Liver (tissue), 9 donors: ENCODE data around the gene KCNQ1. TPM values are rescaled to one million over a fixed set of nuclear protein-coding genes. Genes with fewer than 3 reads are reported as not detected.

Source experiments
- DNase-seq: peaks from one replicate; pipeline ENCODE4 v3.0.0-alpha.2; 2017; ENCODE audit warnings: low spot score
- H3K27ac ChIP-seq, 2 donors: one replicate each; pipeline ENCODE4 v1.7.0; 2013; ENCODE audit warnings: inconsistent platforms in 2 of 2, low read length in 2 of 2, control low read depth in 1 of 2, low read depth in 1 of 2, mild to moderate bottlenecking in 1 of 2
- H3K27me3 ChIP-seq, 4 donors: one replicate each; pipeline versions ENCODE4 v1.6.1 to v1.7.0; 2013; ENCODE audit warnings: low read length in 3 of 4, inconsistent platforms in 1 of 4, mild to moderate bottlenecking in 1 of 4, moderate library complexity in 1 of 4; ENCODE audit not compliant: control insufficient read depth in 4 of 4, insufficient read depth in 4 of 4
- H3K36me3 ChIP-seq, 4 donors: one replicate each; pipeline versions ENCODE4 v1.6.1 to v1.7.0; 2013; ENCODE audit warnings: low read length in 3 of 4, mild to moderate bottlenecking in 3 of 4, low read depth in 1 of 4, moderate library complexity in 1 of 4; ENCODE audit not compliant: control insufficient read depth in 4 of 4, insufficient read depth in 3 of 4
- H3K4me1 ChIP-seq, 4 donors: one replicate each; pipeline versions ENCODE4 v1.6.1 to v1.7.0; 2013; ENCODE audit warnings: low read length in 3 of 4, mild to moderate bottlenecking in 3 of 4, moderate library complexity in 1 of 4; ENCODE audit not compliant: control insufficient read depth in 4 of 4, insufficient read depth in 4 of 4
- H3K4me3 ChIP-seq, 3 donors: one replicate each; pipeline versions ENCODE4 v1.6.1 to v1.7.0; 2013; ENCODE audit warnings: low read length in 3 of 3, control low read depth in 1 of 3, low read depth in 1 of 3, mild to moderate bottlenecking in 1 of 3
- H3K9ac ChIP-seq, 2 donors: one replicate each; pipeline ENCODE4 v1.7.0; 2013; ENCODE audit warnings: low read length in 2 of 2, mild to moderate bottlenecking in 2 of 2, moderate library complexity in 2 of 2, control low read depth in 1 of 2, low read depth in 1 of 2
- H3K9me3 ChIP-seq, 4 donors: one replicate each; pipeline versions ENCODE4 v1.6.1 to v1.7.0; 2013; ENCODE audit warnings: low read length in 3 of 4; ENCODE audit not compliant: control insufficient read depth in 4 of 4
- EGR1 ChIP-seq, 2 donors: IDR thresholded peaks; 2 replicates each; pipeline ENCODE4 v1.6.1; 2016 to 2018; ENCODE audit warnings: antibody characterized with exemption in 2 of 2, low read depth in 2 of 2
- FOXA1 ChIP-seq: IDR thresholded peaks from 2 replicates; pipeline ENCODE4 v1.6.1; 2016; ENCODE audit warnings: antibody characterized with exemption
- FOXA2 ChIP-seq: IDR thresholded peaks from 2 replicates; pipeline ENCODE4 v1.6.1; 2016; ENCODE audit warnings: antibody characterized with exemption
- GABPA ChIP-seq, 2 donors: IDR thresholded peaks in 1 of 2; conservative IDR thresholded peaks in 1 of 2; 2 replicates each; pipeline ENCODE4 v1.6.1; 2016; ENCODE audit warnings: antibody characterized with exemption in 2 of 2, mild to moderate bottlenecking in 1 of 2, moderate library complexity in 1 of 2
- HNF4A ChIP-seq, 2 donors: conservative IDR thresholded peaks; 2 replicates each; pipeline ENCODE4 v1.6.1; 2016; ENCODE audit warnings: antibody characterized with exemption in 2 of 2, mild to moderate bottlenecking in 2 of 2
- HNF4G ChIP-seq: IDR thresholded peaks from 2 replicates; pipeline ENCODE4 v1.6.1; 2016; ENCODE audit warnings: antibody characterized with exemption
- JUND ChIP-seq, 2 donors: IDR thresholded peaks; 2 replicates each; pipeline ENCODE4 v1.6.1; 2016; ENCODE audit warnings: antibody characterized with exemption in 2 of 2
- NR2F2 ChIP-seq: IDR thresholded peaks from 2 replicates; pipeline ENCODE4 v1.6.1; 2016; ENCODE audit warnings: antibody characterized with exemption
- RAD21 ChIP-seq, 2 donors: IDR thresholded peaks; 2 replicates each; pipeline ENCODE4 v1.6.1; 2016; ENCODE audit warnings: antibody characterized with exemption in 2 of 2, mild to moderate bottlenecking in 2 of 2
- RXRA ChIP-seq, 2 donors: IDR thresholded peaks; 2 replicates each; pipeline ENCODE4 v1.6.1; 2017 to 2018; ENCODE audit warnings: antibody characterized with exemption in 2 of 2, mild to moderate bottlenecking in 1 of 2
- SP1 ChIP-seq: IDR thresholded peaks from 2 replicates; pipeline ENCODE4 v1.6.1; 2018; ENCODE audit warnings: antibody characterized with exemption, mild to moderate bottlenecking
- TAF1 ChIP-seq: conservative IDR thresholded peaks from 2 replicates; pipeline ENCODE4 v1.6.1; 2016; ENCODE audit warnings: antibody characterized with exemption, mild to moderate bottlenecking
- YY1 ChIP-seq: IDR thresholded peaks from 2 replicates; pipeline ENCODE4 v1.6.1; 2016; ENCODE audit warnings: antibody characterized with exemption, mild to moderate bottlenecking
- WGBS: extraction: QIAGEN DNeasy Blood & Tissue Kit; methylation state at CpG from one replicate; pipeline ENCODE4 v1.1.7; 2013; 5-methylcytosine and 5-hydroxymethylcytosine counted together
- polyA plus RNA-seq, 2 donors: library from polyadenylated mRNA; stranded (reverse) in 1 of 2; unstranded in 1 of 2; fragments of 200-250 nt in 1 of 2; fragments of >200 nt in 1 of 2; fragmentation: Nextera tagmentation in 1 of 2; extraction: Ambion mirVana in 1 of 2; gene quantifications; one replicate each; pipeline versions ENCODE4 v1.2.1 to v1.2.3, GENCODE V29; 2013 to 2015
- total RNA-seq, 2 donors: library from RNA; depleted of rRNA; stranded (reverse); fragments of >200 nt; gene quantifications; one replicate each; pipeline ENCODE4 v1.2.3, GENCODE V29; 2014
- TF ChIP-seq, protein P1 (sequence below): IDR thresholded peaks from 2 replicates; pipeline ENCODE4 v1.6.1; 2016; ENCODE audit warnings: antibody characterized with exemption
- TF ChIP-seq, protein P2 (sequence below): fragments of 150-350 bp; IDR thresholded peaks from 2 replicates; pipeline ENCODE4 v1.5.1; 2017; ENCODE audit warnings: improper control_type of control experiment, low read depth, low read length; ENCODE audit not compliant: missing input control
- TF ChIP-seq, protein P3 (sequence below): IDR thresholded peaks from 2 replicates; pipeline ENCODE4 v1.6.1; 2016; ENCODE audit warnings: antibody characterized with exemption
- TF ChIP-seq, protein P4 (sequence below): IDR thresholded peaks from 2 replicates; pipeline ENCODE4 v1.6.1; 2016; ENCODE audit warnings: antibody characterized with exemption
- TF ChIP-seq, protein P5 (sequence below): IDR thresholded peaks from 2 replicates; pipeline ENCODE4 v1.6.1; 2016; ENCODE audit warnings: antibody characterized with exemption, mild to moderate bottlenecking
- donor health status: healthy.
- donor health status: healthy.
- donor health status: healthy.
- donor health status: healthy.
- donor health status: healthy.

Gene KCNQ1
- total and polyA plus RNA-seq, 4 donors = 0.31 to 2.2 (median 1.5) TPM

DNA sequence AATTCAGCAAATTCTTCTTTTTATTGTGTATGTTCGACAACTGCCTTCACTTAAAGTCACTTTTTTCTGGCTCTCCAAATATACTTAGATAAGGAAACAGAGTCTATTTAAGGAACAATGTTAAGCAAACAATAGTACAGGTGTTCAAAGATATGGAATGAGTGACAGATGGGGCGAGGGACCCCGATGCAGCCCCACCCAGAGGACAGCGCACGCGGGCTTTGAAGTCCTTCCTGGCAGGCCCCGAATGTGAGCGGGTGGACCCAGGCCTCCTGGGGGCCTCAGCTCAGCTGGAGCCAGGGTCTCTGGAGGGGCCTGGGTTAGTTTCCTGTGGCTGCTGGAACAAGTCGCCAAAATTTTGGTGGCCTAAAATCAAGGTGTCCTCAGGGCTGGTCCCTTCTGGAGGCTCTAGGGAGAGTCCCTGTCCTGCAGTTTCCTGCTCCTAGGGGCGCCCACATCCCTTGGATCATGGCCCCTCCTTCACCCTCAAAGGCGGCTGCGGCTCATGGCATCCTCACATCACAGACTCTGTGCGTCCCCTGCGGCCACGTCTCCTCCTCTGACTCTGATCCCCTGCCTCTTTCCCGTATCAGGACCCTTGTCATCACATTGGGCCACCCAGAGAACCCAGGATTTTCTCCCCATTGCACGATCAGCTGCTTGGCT lies 295.6 kb downstream of the KCNQ1 start:
- Histone ChIP-seq H3K9me3 (no peaks in the 10 kb centered on the region), H3K36me3 (no peaks in the 10 kb centered on the region), H3K4me1 (no peaks in the 10 kb centered on the region), H3K9ac (no peak overlapping the region), H3K27me3 (no peaks in the 10 kb centered on the region), H3K27ac (no peak overlapping the region), H3K4me3 (no peak overlapping the region)
- WGBS = 88% methylated on average over 17 of the region's 17 CpGs
- no peak for DNase-seq
- TF ChIP-seq GABPA (IDR thresholded peaks at IDR 0.05 in 1 of 2, conservative IDR thresholded peaks at IDR 0.05 in 1 of 2) (no peak), SP1 (no peak), HNF4A (conservative IDR thresholded peaks at IDR 0.05) (no peak), JUND (IDR thresholded peaks at IDR 0.05) (no peak), NR2F2 (no peak), FOXA1 (no peak), YY1 (no peak), EGR1 (IDR thresholded peaks at IDR 0.05; ENCODE audit: low read depth in 2 of 2) (no peak), RXRA (IDR thresholded peaks at IDR 0.05) (no peak), FOXA2 (no peak), TAF1 (no peak), HNF4G (no peak), RAD21 (IDR thresholded peaks at IDR 0.05) (no peak)
- TF ChIP-seq, protein P1, sequence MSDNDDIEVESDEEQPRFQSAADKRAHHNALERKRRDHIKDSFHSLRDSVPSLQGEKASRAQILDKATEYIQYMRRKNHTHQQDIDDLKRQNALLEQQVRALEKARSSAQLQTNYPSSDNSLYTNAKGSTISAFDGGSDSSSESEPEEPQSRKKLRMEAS = no peak
- TF ChIP-seq, protein P2, sequence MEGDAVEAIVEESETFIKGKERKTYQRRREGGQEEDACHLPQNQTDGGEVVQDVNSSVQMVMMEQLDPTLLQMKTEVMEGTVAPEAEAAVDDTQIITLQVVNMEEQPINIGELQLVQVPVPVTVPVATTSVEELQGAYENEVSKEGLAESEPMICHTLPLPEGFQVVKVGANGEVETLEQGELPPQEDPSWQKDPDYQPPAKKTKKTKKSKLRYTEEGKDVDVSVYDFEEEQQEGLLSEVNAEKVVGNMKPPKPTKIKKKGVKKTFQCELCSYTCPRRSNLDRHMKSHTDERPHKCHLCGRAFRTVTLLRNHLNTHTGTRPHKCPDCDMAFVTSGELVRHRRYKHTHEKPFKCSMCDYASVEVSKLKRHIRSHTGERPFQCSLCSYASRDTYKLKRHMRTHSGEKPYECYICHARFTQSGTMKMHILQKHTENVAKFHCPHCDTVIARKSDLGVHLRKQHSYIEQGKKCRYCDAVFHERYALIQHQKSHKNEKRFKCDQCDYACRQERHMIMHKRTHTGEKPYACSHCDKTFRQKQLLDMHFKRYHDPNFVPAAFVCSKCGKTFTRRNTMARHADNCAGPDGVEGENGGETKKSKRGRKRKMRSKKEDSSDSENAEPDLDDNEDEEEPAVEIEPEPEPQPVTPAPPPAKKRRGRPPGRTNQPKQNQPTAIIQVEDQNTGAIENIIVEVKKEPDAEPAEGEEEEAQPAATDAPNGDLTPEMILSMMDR = no peak
- TF ChIP-seq, protein P3, sequence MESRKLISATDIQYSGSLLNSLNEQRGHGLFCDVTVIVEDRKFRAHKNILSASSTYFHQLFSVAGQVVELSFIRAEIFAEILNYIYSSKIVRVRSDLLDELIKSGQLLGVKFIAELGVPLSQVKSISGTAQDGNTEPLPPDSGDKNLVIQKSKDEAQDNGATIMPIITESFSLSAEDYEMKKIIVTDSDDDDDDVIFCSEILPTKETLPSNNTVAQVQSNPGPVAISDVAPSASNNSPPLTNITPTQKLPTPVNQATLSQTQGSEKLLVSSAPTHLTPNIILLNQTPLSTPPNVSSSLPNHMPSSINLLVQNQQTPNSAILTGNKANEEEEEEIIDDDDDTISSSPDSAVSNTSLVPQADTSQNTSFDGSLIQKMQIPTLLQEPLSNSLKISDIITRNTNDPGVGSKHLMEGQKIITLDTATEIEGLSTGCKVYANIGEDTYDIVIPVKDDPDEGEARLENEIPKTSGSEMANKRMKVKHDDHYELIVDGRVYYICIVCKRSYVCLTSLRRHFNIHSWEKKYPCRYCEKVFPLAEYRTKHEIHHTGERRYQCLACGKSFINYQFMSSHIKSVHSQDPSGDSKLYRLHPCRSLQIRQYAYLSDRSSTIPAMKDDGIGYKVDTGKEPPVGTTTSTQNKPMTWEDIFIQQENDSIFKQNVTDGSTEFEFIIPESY = no peak
- TF ChIP-seq, protein P4, sequence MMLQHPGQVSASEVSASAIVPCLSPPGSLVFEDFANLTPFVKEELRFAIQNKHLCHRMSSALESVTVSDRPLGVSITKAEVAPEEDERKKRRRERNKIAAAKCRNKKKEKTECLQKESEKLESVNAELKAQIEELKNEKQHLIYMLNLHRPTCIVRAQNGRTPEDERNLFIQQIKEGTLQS = no peak
- TF ChIP-seq, protein P5, sequence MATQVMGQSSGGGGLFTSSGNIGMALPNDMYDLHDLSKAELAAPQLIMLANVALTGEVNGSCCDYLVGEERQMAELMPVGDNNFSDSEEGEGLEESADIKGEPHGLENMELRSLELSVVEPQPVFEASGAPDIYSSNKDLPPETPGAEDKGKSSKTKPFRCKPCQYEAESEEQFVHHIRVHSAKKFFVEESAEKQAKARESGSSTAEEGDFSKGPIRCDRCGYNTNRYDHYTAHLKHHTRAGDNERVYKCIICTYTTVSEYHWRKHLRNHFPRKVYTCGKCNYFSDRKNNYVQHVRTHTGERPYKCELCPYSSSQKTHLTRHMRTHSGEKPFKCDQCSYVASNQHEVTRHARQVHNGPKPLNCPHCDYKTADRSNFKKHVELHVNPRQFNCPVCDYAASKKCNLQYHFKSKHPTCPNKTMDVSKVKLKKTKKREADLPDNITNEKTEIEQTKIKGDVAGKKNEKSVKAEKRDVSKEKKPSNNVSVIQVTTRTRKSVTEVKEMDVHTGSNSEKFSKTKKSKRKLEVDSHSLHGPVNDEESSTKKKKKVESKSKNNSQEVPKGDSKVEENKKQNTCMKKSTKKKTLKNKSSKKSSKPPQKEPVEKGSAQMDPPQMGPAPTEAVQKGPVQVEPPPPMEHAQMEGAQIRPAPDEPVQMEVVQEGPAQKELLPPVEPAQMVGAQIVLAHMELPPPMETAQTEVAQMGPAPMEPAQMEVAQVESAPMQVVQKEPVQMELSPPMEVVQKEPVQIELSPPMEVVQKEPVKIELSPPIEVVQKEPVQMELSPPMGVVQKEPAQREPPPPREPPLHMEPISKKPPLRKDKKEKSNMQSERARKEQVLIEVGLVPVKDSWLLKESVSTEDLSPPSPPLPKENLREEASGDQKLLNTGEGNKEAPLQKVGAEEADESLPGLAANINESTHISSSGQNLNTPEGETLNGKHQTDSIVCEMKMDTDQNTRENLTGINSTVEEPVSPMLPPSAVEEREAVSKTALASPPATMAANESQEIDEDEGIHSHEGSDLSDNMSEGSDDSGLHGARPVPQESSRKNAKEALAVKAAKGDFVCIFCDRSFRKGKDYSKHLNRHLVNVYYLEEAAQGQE = no peak
